SK-N-SH (cell line): ENCODE measurements around the gene PCDHGA4. TPM values are rescaled to one million over a fixed set of nuclear protein-coding genes. Genes with fewer than 3 reads are reported as not detected.

Experiments
- CTCF ChIA-PET: fragments of 300-600, 350-600 bp; formaldehyde crosslinking; extraction: SDS; loops from one replicate; lab custom pipeline; 2021; lab: Yijun Ruan, JAX
- POLR2A ChIA-PET: fragments of 350-600 bp; sonication (Branson Sonifier 250); formaldehyde crosslinking; extraction: SDS; loops from one replicate; lab custom pipeline; 2020; ENCODE audit warnings: antibody characterized with exemption, inconsistent platforms; lab: Yijun Ruan, JAX
- DNase-seq: peaks from one replicate; pipeline ENCODE4 v3.0.0; 2012
- H2AFZ ChIP-seq: fragments of 200-600 bp; sonication (generic); 2 replicates; pipeline ENCODE4 v1.8.1; 2016; ENCODE audit warnings: antibody characterized with exemption, mild to moderate bottlenecking, low read depth
- H3F3A ChIP-seq: fragments of 200-600 bp; sonication (generic); replicated peaks from 2 replicates; pipeline ENCODE3; 2016; ENCODE audit warnings: antibody characterized with exemption, mild to moderate bottlenecking; ENCODE audit not compliant: insufficient read depth
- H3K27ac ChIP-seq, 2 experiments: fragments of 200-500 bp in 1 of 2; fragments of 200-600 bp in 1 of 2; sonication (Bioruptor generic) in 1 of 2; sonication (generic), shearing (Covaris generic) in 1 of 2; 2 replicates each; pipeline versions ENCODE4 v1.5.1 to v1.6.1; 2014 to 2016; ENCODE audit warnings: low read depth in 2 of 2, inconsistent platforms in 1 of 2, low read length in 1 of 2, mild to moderate bottlenecking in 1 of 2, mixed read lengths in 1 of 2
- H3K27me3 ChIP-seq: fragments of 200-600 bp; sonication (generic), shearing (Covaris generic); 2 replicates; pipeline ENCODE4 v1.6.1; 2016; ENCODE audit warnings: mixed run types; ENCODE audit not compliant: insufficient read depth
- H3K36me3 ChIP-seq, 2 experiments: fragments of 200-500 bp in 1 of 2; fragments of 200-600 bp in 1 of 2; sonication (Bioruptor generic) in 1 of 2; sonication (generic) in 1 of 2; replicated peaks in 1 of 2; 2 replicates each; pipeline versions ENCODE3 to v1.5.1; 2014 to 2016; ENCODE audit warnings: low read length in 1 of 2, mild to moderate bottlenecking in 1 of 2; ENCODE audit not compliant: insufficient read depth in 2 of 2, control insufficient read depth in 1 of 2
- H3K4me1 ChIP-seq, 2 experiments: fragments of 200-500 bp in 1 of 2; fragments of 200-600 bp in 1 of 2; sonication (Bioruptor generic) in 1 of 2; sonication (generic), shearing (Covaris generic) in 1 of 2; 2 replicates each; pipeline versions ENCODE4 v1.5.1 to v1.6.1; 2014 to 2016; ENCODE audit warnings: low read depth in 1 of 2, low read length in 1 of 2, mixed run types in 1 of 2; ENCODE audit not compliant: insufficient read depth in 2 of 2, control insufficient read depth in 1 of 2
- H3K4me2 ChIP-seq: fragments of 200-600 bp; sonication (generic), shearing (Covaris generic); 2 replicates; pipeline ENCODE4 v1.6.1; 2017; ENCODE audit warnings: mixed run types
- H3K4me3 ChIP-seq, 2 experiments: fragments of 200-500 bp in 1 of 2; fragments of 200-600 bp in 1 of 2; sonication (Bioruptor generic) in 1 of 2; sonication (generic), shearing (Covaris generic) in 1 of 2; 2 replicates each; pipeline versions ENCODE4 v1.5.1 to v1.8.1; 2014 to 2016; ENCODE audit warnings: low read depth in 2 of 2, inconsistent platforms in 1 of 2, low read length in 1 of 2, mild to moderate bottlenecking in 1 of 2, mixed read lengths in 1 of 2, moderate library complexity in 1 of 2
- H3K79me2 ChIP-seq: fragments of 200-600 bp; sonication (generic); 2 replicates; pipeline ENCODE4 v1.8.1; 2017; ENCODE audit warnings: mild to moderate bottlenecking; ENCODE audit not compliant: insufficient read depth
- H3K9ac ChIP-seq: fragments of 200-600 bp; sonication (generic); 2 replicates; pipeline ENCODE4 v1.6.1; 2017; ENCODE audit warnings: mixed run types
- H3K9me2 ChIP-seq: fragments of 200-600 bp; sonication (generic); 2 replicates; pipeline ENCODE4 v1.6.1; 2017; ENCODE audit warnings: mixed run types
- H3K9me3 ChIP-seq: fragments of 200-600 bp; sonication (generic); 2 replicates; pipeline ENCODE4 v1.6.1; 2017; ENCODE audit warnings: mixed run types, mild to moderate bottlenecking, moderate library complexity
- H4K20me1 ChIP-seq: fragments of 200-600 bp; sonication (generic); 2 replicates; pipeline ENCODE4 v1.6.1; 2017; ENCODE audit warnings: mild to moderate bottlenecking, mixed run types; ENCODE audit not compliant: insufficient read depth
- ELF1 ChIP-seq: IDR thresholded peaks from 2 replicates; pipeline ENCODE4 v1.4.0; 2012
- FOXJ3 ChIP-seq: sonication (generic); formaldehyde crosslinking; IDR thresholded peaks from 2 replicates; pipeline ENCODE4 v1.5.1; 2020; ENCODE audit warnings: mild to moderate bottlenecking, missing genetic modification reagents
- GATA2 ChIP-seq: sonication (generic); formaldehyde crosslinking; IDR thresholded peaks from 2 replicates; pipeline ENCODE4 v1.5.0; 2020; ENCODE audit warnings: mild to moderate bottlenecking, missing genetic modification reagents
- JUND ChIP-seq: IDR thresholded peaks from 2 replicates; pipeline ENCODE4 v1.4.0; 2012
- MEF2A ChIP-seq: IDR thresholded peaks from 2 replicates; pipeline ENCODE4 v1.4.0; 2012; ENCODE audit warnings: low read depth, borderline replicate concordance
- MXI1 ChIP-seq: IDR thresholded peaks from 2 replicates; pipeline ENCODE4 v1.6.1; 2012; ENCODE audit warnings: mild to moderate bottlenecking, low read depth, low read length, improper control_type of control experiment
- NRF1 ChIP-seq: IDR thresholded peaks from 2 replicates; pipeline ENCODE4 v1.6.1; 2012; ENCODE audit warnings: low read depth, mild to moderate bottlenecking, low read length
- RAD21 ChIP-seq: IDR thresholded peaks from 2 replicates; pipeline ENCODE4 v1.6.1; 2012; ENCODE audit warnings: mild to moderate bottlenecking, low read length
- RCOR1 ChIP-seq: fragments of 150-350 bp; IDR thresholded peaks from 2 replicates; pipeline ENCODE4 v1.6.1; 2017; ENCODE audit warnings: antibody characterized with exemption, low read length
- RFX5 ChIP-seq: IDR thresholded peaks from 2 replicates; pipeline ENCODE4 v1.6.1; 2012; ENCODE audit warnings: mild to moderate bottlenecking, improper control_type of control experiment, low read length
- RXRA ChIP-seq: IDR thresholded peaks from 2 replicates; pipeline ENCODE4 v1.4.0; 2012; ENCODE audit warnings: low read depth, mild to moderate bottlenecking, borderline replicate concordance
- SIN3A ChIP-seq: IDR thresholded peaks from 2 replicates; pipeline ENCODE4 v1.6.1; 2012; ENCODE audit warnings: low read depth, mild to moderate bottlenecking, low read length, moderate library complexity, borderline replicate concordance
- TEAD4 ChIP-seq: IDR thresholded peaks from 2 replicates; pipeline ENCODE4 v1.4.0; 2012; ENCODE audit warnings: mild to moderate bottlenecking, borderline replicate concordance; ENCODE audit not compliant: insufficient read depth
- YY1 ChIP-seq: IDR thresholded peaks from 2 replicates; pipeline ENCODE4 v1.4.0; 2012; ENCODE audit warnings: low read depth, mild to moderate bottlenecking
- WGBS: methylation state at CpG from one replicate; pipeline ENCODE4 v1.1.6; 2017; ENCODE audit warnings: low lambda C conversion rate; 5-methylcytosine and 5-hydroxymethylcytosine counted together
- polyA plus RNA-seq, 3 experiments: library from polyadenylated mRNA; depleted of rRNA; stranded (reverse); fragments of >200 nt; gene quantifications; 2 replicates each; pipeline ENCODE4 v1.2.3, GENCODE V29; 2012
- TF ChIP-seq, protein P1 (sequence below): fragments of 150-350 bp; IDR thresholded peaks from 2 replicates; pipeline ENCODE4 v1.6.1; 2016; ENCODE audit warnings: mild to moderate bottlenecking, low read depth, low read length
- TF ChIP-seq, protein P2 (sequence below): IDR thresholded peaks from 2 replicates; pipeline ENCODE4; 2012
- TF ChIP-seq, protein P3 (sequence below): IDR thresholded peaks from 2 replicates; pipeline ENCODE4 v1.6.1; 2012; ENCODE audit warnings: mild to moderate bottlenecking, low read depth, low read length, moderate library complexity

Gene PCDHGA4
- polyA plus RNA-seq, 1 of the 3 experiments (the other 2 are of a cell fraction): 2.2 TPM

DNA sequence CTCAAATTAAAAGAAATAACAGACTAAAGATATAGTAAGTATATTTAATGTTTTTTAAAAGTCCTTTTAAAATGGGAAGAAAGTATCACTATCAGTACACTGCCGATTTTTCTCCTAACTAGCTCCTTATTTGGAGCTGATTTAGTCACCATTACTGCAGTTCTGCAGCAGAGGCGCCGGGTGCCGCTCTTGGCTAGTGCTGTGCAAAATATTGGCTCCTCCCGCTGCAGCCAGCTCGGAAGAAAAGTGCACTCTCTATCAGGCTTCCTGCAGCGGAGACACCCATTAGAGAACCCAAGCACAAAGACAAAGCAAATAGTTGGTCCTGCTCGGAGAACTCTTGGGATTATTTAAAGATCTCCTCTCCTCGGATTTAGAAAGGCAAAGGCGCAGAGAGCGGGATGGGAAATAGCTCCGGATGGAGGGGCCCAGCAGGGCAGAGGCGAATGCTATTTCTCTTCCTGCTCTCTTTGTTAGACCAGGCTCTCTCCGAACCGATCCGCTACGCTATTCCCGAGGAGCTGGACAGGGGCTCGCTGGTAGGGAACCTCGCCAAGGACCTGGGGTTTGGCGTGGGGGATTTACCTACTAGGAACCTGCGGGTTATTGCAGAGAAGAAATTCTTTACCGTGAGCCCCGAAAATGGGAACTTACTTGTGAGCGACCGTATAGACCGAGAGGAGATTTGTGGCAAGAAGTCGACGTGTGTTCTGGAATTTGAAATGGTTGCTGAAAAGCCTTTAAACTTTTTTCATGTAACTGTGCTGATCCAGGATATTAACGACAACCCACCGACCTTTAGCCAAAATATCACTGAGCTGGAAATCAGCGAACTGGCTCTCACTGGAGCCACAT is 15.4 kb downstream of the PCDHGA4 start, which contains the start of gene PCDHGB3:
TSS of gene PCDHGB3 (plus strand) at position 249 of the 855 bp plus-strand sequence. CDS start at position 402, 153 bp downstream.
- Histone ChIP-seq H4K20me1 (no peaks in the 10 kb centered on the region), H3K27me3 (no peaks in the 10 kb centered on the region), H3K27ac (no peak within 1 kb of the TSS), H3K9ac (no peak within 1 kb of the TSS), H3F3A (no peaks in the 10 kb centered on the region), H2AFZ (no peak within 1 kb of the TSS), H3K4me2 (no peak within 1 kb of the TSS), H3K9me2 (no peaks in the 10 kb centered on the region), H3K36me3 (peaks cover 0 to 16% of the 10 kb centered on the region in 2 experiments), H3K79me2 (no peaks in the 10 kb centered on the region), H3K4me3 (no peak within 1 kb of the TSS; a peak in 1 of 4 replicates), H3K4me1 (no peaks in the 10 kb centered on the region), H3K9me3 (peaks cover 7% of the 10 kb centered on the region)
- ChIA-PET CTCF (interaction anchor here (0.8 to 2.8 kb wide), 7 partner anchors 13 to 197 kb away, joined by 3 to 11 read pairs (median 4); partner anchors contain the start of gene TAF7), POLR2A (no interaction called here)
- 56% methylated on average over 32 of the region's 32 CpGs for WGBS
- no peak for DNase-seq
- TF ChIP-seq SIN3A: no peak
- TF ChIP-seq, protein P1, sequence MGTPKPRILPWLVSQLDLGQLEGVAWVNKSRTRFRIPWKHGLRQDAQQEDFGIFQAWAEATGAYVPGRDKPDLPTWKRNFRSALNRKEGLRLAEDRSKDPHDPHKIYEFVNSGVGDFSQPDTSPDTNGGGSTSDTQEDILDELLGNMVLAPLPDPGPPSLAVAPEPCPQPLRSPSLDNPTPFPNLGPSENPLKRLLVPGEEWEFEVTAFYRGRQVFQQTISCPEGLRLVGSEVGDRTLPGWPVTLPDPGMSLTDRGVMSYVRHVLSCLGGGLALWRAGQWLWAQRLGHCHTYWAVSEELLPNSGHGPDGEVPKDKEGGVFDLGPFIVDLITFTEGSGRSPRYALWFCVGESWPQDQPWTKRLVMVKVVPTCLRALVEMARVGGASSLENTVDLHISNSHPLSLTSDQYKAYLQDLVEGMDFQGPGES: no peak
- no peak for TF ChIP-seq RAD21
- TF ChIP-seq FOXJ3 (CRISPR knock-in tag): no peak
- TF ChIP-seq JUND: no peak
- no peak for TF ChIP-seq RFX5
- TF ChIP-seq YY1: no peak
- no peak for TF ChIP-seq RCOR1
- TF ChIP-seq MXI1: no peak
- TF ChIP-seq ELF1: no peak
- TF ChIP-seq TEAD4: no peak
- TF ChIP-seq, protein P2, sequence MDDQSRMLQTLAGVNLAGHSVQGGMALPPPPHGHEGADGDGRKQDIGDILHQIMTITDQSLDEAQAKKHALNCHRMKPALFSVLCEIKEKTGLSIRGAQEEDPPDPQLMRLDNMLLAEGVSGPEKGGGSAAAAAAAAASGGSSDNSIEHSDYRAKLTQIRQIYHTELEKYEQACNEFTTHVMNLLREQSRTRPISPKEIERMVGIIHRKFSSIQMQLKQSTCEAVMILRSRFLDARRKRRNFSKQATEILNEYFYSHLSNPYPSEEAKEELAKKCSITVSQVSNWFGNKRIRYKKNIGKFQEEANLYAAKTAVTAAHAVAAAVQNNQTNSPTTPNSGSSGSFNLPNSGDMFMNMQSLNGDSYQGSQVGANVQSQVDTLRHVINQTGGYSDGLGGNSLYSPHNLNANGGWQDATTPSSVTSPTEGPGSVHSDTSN: no peak

DNA sequence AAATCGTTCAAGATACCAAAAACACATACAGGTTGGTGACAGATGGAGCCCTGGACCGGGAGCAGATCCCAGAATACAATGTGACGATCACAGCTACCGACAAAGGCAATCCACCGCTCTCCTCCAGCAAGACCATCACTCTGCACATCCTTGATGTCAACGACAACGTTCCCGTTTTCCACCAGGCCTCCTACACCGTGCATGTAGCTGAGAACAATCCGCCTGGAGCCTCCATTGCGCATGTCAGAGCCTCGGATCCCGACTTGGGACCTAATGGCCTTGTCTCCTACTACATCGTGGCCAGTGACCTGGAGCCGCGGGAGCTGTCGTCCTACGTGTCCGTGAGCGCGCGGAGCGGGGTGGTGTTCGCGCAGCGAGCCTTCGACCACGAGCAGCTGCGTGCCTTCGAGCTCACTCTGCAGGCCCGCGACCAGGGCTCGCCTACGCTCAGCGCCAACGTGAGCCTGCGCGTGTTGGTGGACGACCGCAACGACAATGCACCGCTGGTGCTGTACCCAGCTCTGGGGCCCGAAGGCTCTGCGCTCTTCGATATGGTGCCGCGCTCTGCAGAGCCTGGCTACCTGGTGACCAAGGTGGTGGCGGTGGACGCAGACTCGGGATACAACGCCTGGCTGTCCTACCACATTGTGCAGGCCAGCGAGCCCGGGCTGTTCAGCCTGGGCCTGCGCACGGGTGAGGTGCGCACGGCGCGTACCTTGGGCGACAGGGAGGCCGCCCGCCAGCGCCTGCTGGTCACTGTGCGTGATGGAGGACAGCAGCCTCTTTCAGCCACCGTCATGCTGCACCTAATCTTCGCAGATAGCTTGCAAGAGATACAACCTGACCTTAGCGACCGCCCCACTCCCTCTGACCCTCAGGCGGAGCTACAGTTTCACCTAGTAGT is 17.0 kb downstream of the PCDHGA4 start:
- H3K4me2 ChIP-seq: no peak overlapping the region
- no peaks in the 10 kb centered on the region for H3K79me2 ChIP-seq
- H3K9me3 ChIP-seq: peaks cover 7% of the 10 kb centered on the region
- DNase-seq: no peak
- no peak overlapping the region; a peak in 1 of 4 replicates for H3K4me3 ChIP-seq
- no peak overlapping the region for H3K9ac ChIP-seq
- ChIA-PET CTCF (interaction anchor here (0.7 to 2.8 kb wide), 6 partner anchors 11 to 192 kb away, joined by 3 to 11 read pairs (median 4); partner anchors contain the start of gene TAF7), POLR2A (no interaction called here)
- H3K4me1 ChIP-seq: no peaks in the 10 kb centered on the region
- no peaks in the 10 kb centered on the region for H3F3A ChIP-seq
- peaks cover 0 to 16% of the 10 kb centered on the region in 2 experiments for H3K36me3 ChIP-seq
- H4K20me1 ChIP-seq: no peaks in the 10 kb centered on the region
- no peaks in the 10 kb centered on the region for H3K27me3 ChIP-seq
- no peak overlapping the region for H3K27ac ChIP-seq
- 85% methylated on average over 58 of the region's 69 CpGs for WGBS
- no peak overlapping the region for H2AFZ ChIP-seq
- H3K9me2 ChIP-seq: no peaks in the 10 kb centered on the region
- TF ChIP-seq YY1: no peak
- no peak for TF ChIP-seq MEF2A
- no peak for TF ChIP-seq ELF1
- no peak for TF ChIP-seq RXRA
- no peak for TF ChIP-seq NRF1
- TF ChIP-seq, protein P3, sequence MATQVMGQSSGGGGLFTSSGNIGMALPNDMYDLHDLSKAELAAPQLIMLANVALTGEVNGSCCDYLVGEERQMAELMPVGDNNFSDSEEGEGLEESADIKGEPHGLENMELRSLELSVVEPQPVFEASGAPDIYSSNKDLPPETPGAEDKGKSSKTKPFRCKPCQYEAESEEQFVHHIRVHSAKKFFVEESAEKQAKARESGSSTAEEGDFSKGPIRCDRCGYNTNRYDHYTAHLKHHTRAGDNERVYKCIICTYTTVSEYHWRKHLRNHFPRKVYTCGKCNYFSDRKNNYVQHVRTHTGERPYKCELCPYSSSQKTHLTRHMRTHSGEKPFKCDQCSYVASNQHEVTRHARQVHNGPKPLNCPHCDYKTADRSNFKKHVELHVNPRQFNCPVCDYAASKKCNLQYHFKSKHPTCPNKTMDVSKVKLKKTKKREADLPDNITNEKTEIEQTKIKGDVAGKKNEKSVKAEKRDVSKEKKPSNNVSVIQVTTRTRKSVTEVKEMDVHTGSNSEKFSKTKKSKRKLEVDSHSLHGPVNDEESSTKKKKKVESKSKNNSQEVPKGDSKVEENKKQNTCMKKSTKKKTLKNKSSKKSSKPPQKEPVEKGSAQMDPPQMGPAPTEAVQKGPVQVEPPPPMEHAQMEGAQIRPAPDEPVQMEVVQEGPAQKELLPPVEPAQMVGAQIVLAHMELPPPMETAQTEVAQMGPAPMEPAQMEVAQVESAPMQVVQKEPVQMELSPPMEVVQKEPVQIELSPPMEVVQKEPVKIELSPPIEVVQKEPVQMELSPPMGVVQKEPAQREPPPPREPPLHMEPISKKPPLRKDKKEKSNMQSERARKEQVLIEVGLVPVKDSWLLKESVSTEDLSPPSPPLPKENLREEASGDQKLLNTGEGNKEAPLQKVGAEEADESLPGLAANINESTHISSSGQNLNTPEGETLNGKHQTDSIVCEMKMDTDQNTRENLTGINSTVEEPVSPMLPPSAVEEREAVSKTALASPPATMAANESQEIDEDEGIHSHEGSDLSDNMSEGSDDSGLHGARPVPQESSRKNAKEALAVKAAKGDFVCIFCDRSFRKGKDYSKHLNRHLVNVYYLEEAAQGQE: no peak
- TF ChIP-seq GATA2: no peak
